HepG2 (cell line): ENCODE results near the gene ZKSCAN3. TPM values are rescaled to one million over a fixed set of nuclear protein-coding genes. Genes with fewer than 3 reads are reported as not detected.

ENCODE experiments used
- CREB1 ChIP-seq, 2 experiments: fragments of 450-650 bp in 1 of 2; IDR thresholded peaks; 2 replicates each; pipeline ENCODE4 v1.6.1; 2016 to 2017; ENCODE audit warnings: control low read depth in 1 of 2, mild to moderate bottlenecking in 1 of 2, missing compliant biosample characterization in 1 of 2, missing genetic modification characterization in 1 of 2
- HOXD1 ChIP-seq: sonication (generic); formaldehyde crosslinking; IDR thresholded peaks from 2 replicates; pipeline ENCODE4 v1.5.0; 2020; ENCODE audit warnings: missing genetic modification reagents
- IKZF4 ChIP-seq: sonication (generic); formaldehyde crosslinking; IDR thresholded peaks from 2 replicates; pipeline ENCODE4 v1.5.1; 2020; ENCODE audit warnings: borderline replicate concordance, mild to moderate bottlenecking, low read depth, missing genetic modification reagents; ENCODE audit errors: not compliant biosample characterization
- MEF2D ChIP-seq: sonication (generic); formaldehyde crosslinking; IDR thresholded peaks from 2 replicates; pipeline ENCODE4 v1.5.1; 2020; ENCODE audit warnings: mild to moderate bottlenecking, missing genetic modification reagents
- NR0B2 ChIP-seq: sonication (generic); formaldehyde crosslinking; IDR thresholded peaks from 2 replicates; pipeline ENCODE4 v1.4.0; 2020; ENCODE audit warnings: mild to moderate bottlenecking, missing genetic modification reagents
- PAX8 ChIP-seq: sonication (generic); formaldehyde crosslinking; IDR thresholded peaks from 2 replicates; pipeline ENCODE4 v1.8.0; 2022; ENCODE audit warnings: mild to moderate bottlenecking, missing genetic modification reagents, borderline replicate concordance
- PCBP1 ChIP-seq: fragments of 200-400 bp; formaldehyde crosslinking; IDR thresholded peaks from 2 replicates; pipeline ENCODE4 v1.6.1; 2017; ENCODE audit warnings: mild to moderate bottlenecking, low read depth, low read length, borderline replicate concordance
- REST ChIP-seq, 2 experiments: IDR thresholded peaks; 2 replicates each; pipeline ENCODE4 v1.6.1; 2011 to 2012; ENCODE audit warnings: low read length in 2 of 2, borderline replicate concordance in 1 of 2, low read depth in 1 of 2, mild to moderate bottlenecking in 1 of 2, moderate library complexity in 1 of 2
- RFX1 ChIP-seq: fragments of 450-650 bp; IDR thresholded peaks from 2 replicates; pipeline ENCODE4 v1.6.1; 2017
- SETDB1 ChIP-seq: sonication (generic); formaldehyde crosslinking; IDR thresholded peaks from 2 replicates; pipeline ENCODE4 v1.5.1; 2020; ENCODE audit warnings: missing genetic modification reagents, mild to moderate bottlenecking, borderline replicate concordance
- SMAD3 ChIP-seq: sonication (generic); formaldehyde crosslinking; IDR thresholded peaks from 2 replicates; pipeline ENCODE4 v1.4.0; 2020; ENCODE audit warnings: missing genetic modification reagents
- TEAD3 ChIP-seq: optimal IDR thresholded peaks from 2 replicates; pipeline ENCODE3; 2016; ENCODE audit warnings: borderline replicate concordance
- THRA ChIP-seq: sonication (generic); formaldehyde crosslinking; IDR thresholded peaks from 2 replicates; pipeline ENCODE4 v1.4.0; 2020; ENCODE audit warnings: missing genetic modification reagents, borderline replicate concordance
- ZBTB1 ChIP-seq: sonication (generic); formaldehyde crosslinking; IDR thresholded peaks from 2 replicates; pipeline ENCODE4 v1.4.0; 2020; ENCODE audit warnings: missing genetic modification reagents, borderline replicate concordance
- ZBTB42 ChIP-seq: sonication (generic); formaldehyde crosslinking; IDR thresholded peaks from 2 replicates; pipeline ENCODE4 v1.5.0; 2020; ENCODE audit warnings: mild to moderate bottlenecking, missing genetic modification reagents
- ZMYM3 ChIP-seq: sonication (generic); formaldehyde crosslinking; IDR thresholded peaks from 2 replicates; pipeline ENCODE4 v1.5.1; 2020; ENCODE audit warnings: mild to moderate bottlenecking, missing genetic modification reagents
- ZNF761 ChIP-seq: sonication (generic); formaldehyde crosslinking; conservative IDR thresholded peaks from 2 replicates; pipeline ENCODE4 v1.4.0; 2020; ENCODE audit warnings: mild to moderate bottlenecking, missing genetic modification reagents
- ZNF780A ChIP-seq: sonication (generic); formaldehyde crosslinking; IDR thresholded peaks from 2 replicates; pipeline ENCODE4 v1.8.0; 2022; ENCODE audit warnings: mild to moderate bottlenecking, missing genetic modification reagents, moderate library complexity
- polyA plus RNA-seq, 8 experiments: library from polyadenylated mRNA; depleted of rRNA in 3 of 8; stranded (reverse) in 7 of 8; unstranded in 1 of 8; fragments of >200 nt; fragmentation: Illumina TruSeq in 4 of 8; extraction: Trizol in 4 of 8; gene quantifications; 2 replicates each; pipeline versions ENCODE4 v1.2.1 to v1.2.3, GENCODE V29; 2011 to 2016; ENCODE audit warnings: low read depth in 4 of 8, missing spikeins in 1 of 8, mixed read lengths in 1 of 8; ENCODE audit not compliant: insufficient read depth in 1 of 8
- total RNA-seq, 5 experiments: library from RNA; depleted of rRNA; stranded (reverse); fragments of >200 nt; fragmentation: Illumina TruSeq; extraction: Trizol; gene quantifications; 2 replicates each; pipeline ENCODE4 v1.2.3, GENCODE V29; 2016; ENCODE audit warnings: low read depth in 1 of 5
- TF ChIP-seq, protein P1 (sequence below): sonication (generic); formaldehyde crosslinking; IDR thresholded peaks from 2 replicates; pipeline ENCODE4 v1.5.0; 2020; ENCODE audit warnings: missing genetic modification reagents
- TF ChIP-seq, protein P2 (sequence below): sonication (generic); formaldehyde crosslinking; IDR thresholded peaks from 2 replicates; pipeline ENCODE4 v1.5.1; 2020; ENCODE audit warnings: mild to moderate bottlenecking, missing genetic modification reagents, moderate library complexity

The ZKSCAN3 gene
- total and polyA plus RNA-seq, 2 of the 13 experiments (the other 11 are each of a cell fraction or from before 2014, with no cell fraction given), result 3.3 to 7.4 TPM

- TF ChIP-seq ZNF780A (CRISPR knock-in tag) (0 out of 2 replicates have a peak, but pooled peaks have one; percentile 71), ZNF761 (CRISPR knock-in tag) (peak; percentile 93), NR0B2 (CRISPR knock-in tag) (peak; percentile 96), PCBP1 (peak; percentile 89; the same call in 1 of the 2 replicates), CREB1 (IDR thresholded peaks at IDR 0.05) (no peak; the same call in 1 of the 2 replicates), CREB1 (CRISPR knock-in tag; IDR thresholded peaks at IDR 0.05) (peak; percentile 92), ZMYM3 (CRISPR knock-in tag) (peak; percentile 67; the same call in 1 of the 2 replicates), HOXD1 (CRISPR knock-in tag) (peak; percentile 28; the same call in 1 of the 2 replicates), ZBTB1 (CRISPR knock-in tag) (0 out of 2 replicates have a peak, but pooled peaks have one; percentile 41), MEF2D (CRISPR knock-in tag) (0 out of 2 replicates have a peak, but pooled peaks have one; percentile 69), RFX1 (no peak), PAX8 (peak; percentile 60; the same call in 1 of the 2 replicates), REST (IDR thresholded peaks at IDR 0.05; ENCODE audit: borderline replicate concordance in 1 of 2, low read depth in 1 of 2, low read length in 2 of 2) (peak in 1 of 2 experiments; percentile 50; a peak in 1 of 4 replicates), THRA (CRISPR knock-in tag) (peak; percentile 60; the same call in 1 of the 2 replicates), SMAD3 (CRISPR knock-in tag) (peak; percentile 95), IKZF4 (CRISPR knock-in tag) (peak; percentile 79), SETDB1 (CRISPR knock-in tag) (no peak), ZBTB42 (no peak; the same call in 1 of the 2 replicates), TEAD3 (CRISPR knock-in tag) (no peak)
- TF ChIP-seq, protein P1, sequence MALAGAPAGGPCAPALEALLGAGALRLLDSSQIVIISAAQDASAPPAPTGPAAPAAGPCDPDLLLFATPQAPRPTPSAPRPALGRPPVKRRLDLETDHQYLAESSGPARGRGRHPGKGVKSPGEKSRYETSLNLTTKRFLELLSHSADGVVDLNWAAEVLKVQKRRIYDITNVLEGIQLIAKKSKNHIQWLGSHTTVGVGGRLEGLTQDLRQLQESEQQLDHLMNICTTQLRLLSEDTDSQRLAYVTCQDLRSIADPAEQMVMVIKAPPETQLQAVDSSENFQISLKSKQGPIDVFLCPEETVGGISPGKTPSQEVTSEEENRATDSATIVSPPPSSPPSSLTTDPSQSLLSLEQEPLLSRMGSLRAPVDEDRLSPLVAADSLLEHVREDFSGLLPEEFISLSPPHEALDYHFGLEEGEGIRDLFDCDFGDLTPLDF (CRISPR knock-in tag), result peak; percentile 92
- TF ChIP-seq, protein P2, sequence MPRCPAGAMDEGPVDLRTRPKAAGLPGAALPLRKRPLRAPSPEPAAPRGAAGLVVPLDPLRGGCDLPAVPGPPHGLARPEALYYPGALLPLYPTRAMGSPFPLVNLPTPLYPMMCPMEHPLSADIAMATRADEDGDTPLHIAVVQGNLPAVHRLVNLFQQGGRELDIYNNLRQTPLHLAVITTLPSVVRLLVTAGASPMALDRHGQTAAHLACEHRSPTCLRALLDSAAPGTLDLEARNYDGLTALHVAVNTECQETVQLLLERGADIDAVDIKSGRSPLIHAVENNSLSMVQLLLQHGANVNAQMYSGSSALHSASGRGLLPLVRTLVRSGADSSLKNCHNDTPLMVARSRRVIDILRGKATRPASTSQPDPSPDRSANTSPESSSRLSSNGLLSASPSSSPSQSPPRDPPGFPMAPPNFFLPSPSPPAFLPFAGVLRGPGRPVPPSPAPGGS (CRISPR knock-in tag), result 0 out of 2 replicates have a peak, but pooled peaks have one; percentile 81
Observed at GRCh38 chr6:28399350-28400121, 49.8 kb downstream of the ZKSCAN3 start, which contains the start of gene ZSCAN12 (continued).
